ENCODE measurements around the gene TET3.
A peak's percentile ranks its signal among the peaks of the same experiment; 100 is the strongest.

The TET3 gene

GRCh38 chr2:74007711-74008110, 23.0 kb downstream of the TET3 start:
- no peak overlapping the region for H2BK5ac ChIP-seq (ENCODE audit: low read depth, low read length, poor library complexity, severe bottlenecking)
- no peak overlapping the region for H3K23ac ChIP-seq (ENCODE audit: low read length in 2 of 2)
- no peak overlapping the region for H3K14ac ChIP-seq (ENCODE audit: low read length in 2 of 2)
- H2AK5ac ChIP-seq (ENCODE audit: low read length, severe bottlenecking): no peak overlapping the region
- no peak overlapping the region for H4K8ac ChIP-seq (ENCODE audit: low read length)
- H3K9me3 ChIP-seq (ENCODE audit: control insufficient read depth, low read length): no peaks in the 10 kb centered on the region
- H3K4me2 ChIP-seq (ENCODE audit: low read length, poor library complexity, severe bottlenecking): no peak overlapping the region
- no peak overlapping the region for H2BK120ac ChIP-seq (ENCODE audit: low read depth, low read length)
- no peak overlapping the region for H2BK12ac ChIP-seq (ENCODE audit: low read length in 2 of 2)
- H4K91ac ChIP-seq (ENCODE audit: low read length): no peak overlapping the region
- H3K79me1 ChIP-seq (replicated peaks; ENCODE audit: low read length, poor library complexity, severe bottlenecking): peaks cover 65% of the 10 kb centered on the region
- H2BK15ac ChIP-seq (ENCODE audit: low read depth, poor library complexity, severe bottlenecking): no peak overlapping the region
- 76% methylated on average over 5 of the region's 5 CpGs for WGBS
- H3K18ac ChIP-seq (ENCODE audit: low read depth in 1 of 2, low read length in 2 of 2): no peak overlapping the region
- no peak overlapping the region for H3K27ac ChIP-seq (ENCODE audit: low read length, poor library complexity, severe bottlenecking)
- no peak overlapping the region for H2AFZ ChIP-seq (ENCODE audit: low read depth, low read length)
- H3K4me3 ChIP-seq (ENCODE audit: insufficient read depth in 1 of 2, low read depth in 1 of 2, low read length in 2 of 2): no peak overlapping the region
- H3K4ac ChIP-seq (ENCODE audit: low read depth in 1 of 2, low read length in 2 of 2): no peak overlapping the region
- H3K4me1 ChIP-seq (ENCODE audit: control insufficient read depth, insufficient read depth, low read depth, low read length): peaks cover 31% of the 10 kb centered on the region
- no peaks in the 10 kb centered on the region for H3K27me3 ChIP-seq (ENCODE audit: control insufficient read depth in 1 of 2, insufficient read depth in 1 of 2, low read length in 2 of 2)
- no peak overlapping the region for H3K9ac ChIP-seq (ENCODE audit: low read length)
- no peak for DNase-seq
- H3K36me3 ChIP-seq (ENCODE audit: control insufficient read depth in 1 of 2, insufficient read depth in 2 of 2, low read depth in 1 of 2, low read length in 2 of 2): peaks cover 0 to 33% of the 10 kb centered on the region in 2 experiments

GRCh38 chr2:74008761-74009395, 24.2 kb downstream of the TET3 start:
- peaks cover 0 to 33% of the 10 kb centered on the region in 2 experiments for H3K36me3 ChIP-seq (ENCODE audit: control insufficient read depth in 1 of 2, insufficient read depth in 2 of 2, low read depth in 1 of 2, low read length in 2 of 2)
- H3K9ac ChIP-seq (ENCODE audit: low read length): no peak overlapping the region
- no peak for DNase-seq
- WGBS: 51% methylated on average over 8 of the region's 8 CpGs
- H3K27ac ChIP-seq (ENCODE audit: low read length, poor library complexity, severe bottlenecking): no peak overlapping the region
- no peak overlapping the region for H2BK5ac ChIP-seq (ENCODE audit: low read depth, low read length, poor library complexity, severe bottlenecking)
- no peak overlapping the region for H3K4me3 ChIP-seq (ENCODE audit: insufficient read depth in 1 of 2, low read depth in 1 of 2, low read length in 2 of 2)
- H2BK15ac ChIP-seq (ENCODE audit: low read depth, poor library complexity, severe bottlenecking): no peak overlapping the region
- peak overlapping the region; percentile 58 for H2AK5ac ChIP-seq (ENCODE audit: low read length, severe bottlenecking)
- no peaks in the 10 kb centered on the region for H3K9me3 ChIP-seq (ENCODE audit: control insufficient read depth, low read length)
- no peak overlapping the region for H2BK120ac ChIP-seq (ENCODE audit: low read depth, low read length)
- no peak overlapping the region for H4K91ac ChIP-seq (ENCODE audit: low read length)
- H3K27me3 ChIP-seq (ENCODE audit: control insufficient read depth in 1 of 2, insufficient read depth in 1 of 2, low read length in 2 of 2): no peaks in the 10 kb centered on the region
- H3K4ac ChIP-seq (ENCODE audit: low read depth in 1 of 2, low read length in 2 of 2): no peak overlapping the region
- H3K23ac ChIP-seq (ENCODE audit: low read length in 2 of 2): peak overlapping the region in 1 of 2 experiments; percentile 79
- peak overlapping the region in 1 of 2 experiments; percentile 25 for H2BK12ac ChIP-seq (ENCODE audit: low read length in 2 of 2)
- no peak overlapping the region for H3K18ac ChIP-seq (ENCODE audit: low read depth in 1 of 2, low read length in 2 of 2)
- H4K8ac ChIP-seq (ENCODE audit: low read length): no peak overlapping the region
- H3K4me2 ChIP-seq (ENCODE audit: low read length, poor library complexity, severe bottlenecking): no peak overlapping the region
- H2AFZ ChIP-seq (ENCODE audit: low read depth, low read length): no peak overlapping the region
- peaks cover 23% of the 10 kb centered on the region for H3K4me1 ChIP-seq (ENCODE audit: control insufficient read depth, insufficient read depth, low read depth, low read length)
- no peak overlapping the region for H3K14ac ChIP-seq (ENCODE audit: low read length in 2 of 2)
- peaks cover 63% of the 10 kb centered on the region for H3K79me1 ChIP-seq (replicated peaks; ENCODE audit: low read length, poor library complexity, severe bottlenecking)

GRCh38 chr2:74009577-74009976, 24.9 kb downstream of the TET3 start:
- H2BK5ac ChIP-seq (ENCODE audit: low read depth, low read length, poor library complexity, severe bottlenecking): no peak overlapping the region

GRCh38 chr2:74010087-74010541, 25.4 kb downstream of the TET3 start:
- H2BK5ac ChIP-seq (ENCODE audit: low read depth, low read length, poor library complexity, severe bottlenecking): no peak overlapping the region
- peaks cover 0 to 28% of the 10 kb centered on the region in 2 experiments for H3K36me3 ChIP-seq (ENCODE audit: control insufficient read depth in 1 of 2, insufficient read depth in 2 of 2, low read depth in 1 of 2, low read length in 2 of 2)
- WGBS: 76% methylated on average over 11 of the region's 13 CpGs
- H2BK12ac ChIP-seq (ENCODE audit: low read length in 2 of 2): no peak overlapping the region
- H4K8ac ChIP-seq (ENCODE audit: low read length): no peak overlapping the region
- no peak overlapping the region for H2BK15ac ChIP-seq (ENCODE audit: low read depth, poor library complexity, severe bottlenecking)
- no peak overlapping the region for H4K91ac ChIP-seq (ENCODE audit: low read length)
- H3K23ac ChIP-seq (ENCODE audit: low read length in 2 of 2): no peak overlapping the region
- no peak overlapping the region for H2AFZ ChIP-seq (ENCODE audit: low read depth, low read length)
- no peak overlapping the region for H3K9ac ChIP-seq (ENCODE audit: low read length)
- H2BK120ac ChIP-seq (ENCODE audit: low read depth, low read length): no peak overlapping the region
- H3K4ac ChIP-seq (ENCODE audit: low read depth in 1 of 2, low read length in 2 of 2): no peak overlapping the region
- no peak for DNase-seq
- H3K18ac ChIP-seq (ENCODE audit: low read depth in 1 of 2, low read length in 2 of 2): no peak overlapping the region
- H3K27me3 ChIP-seq (ENCODE audit: control insufficient read depth in 1 of 2, insufficient read depth in 1 of 2, low read length in 2 of 2): no peaks in the 10 kb centered on the region
- H3K4me1 ChIP-seq (ENCODE audit: control insufficient read depth, insufficient read depth, low read depth, low read length): peaks cover 15% of the 10 kb centered on the region
- H3K14ac ChIP-seq (ENCODE audit: low read length in 2 of 2): peak overlapping the region in 1 of 2 experiments; percentile 31
- peak overlapping the region; percentile 67 for H2AK5ac ChIP-seq (ENCODE audit: low read length, severe bottlenecking)
- H3K79me1 ChIP-seq (replicated peaks; ENCODE audit: low read length, poor library complexity, severe bottlenecking): peaks cover 58% of the 10 kb centered on the region
- H3K9me3 ChIP-seq (ENCODE audit: control insufficient read depth, low read length): no peaks in the 10 kb centered on the region
- H3K4me2 ChIP-seq (ENCODE audit: low read length, poor library complexity, severe bottlenecking): peak overlapping the region; percentile 19
- H3K4me3 ChIP-seq (ENCODE audit: insufficient read depth in 1 of 2, low read depth in 1 of 2, low read length in 2 of 2): no peak overlapping the region
- no peak overlapping the region for H3K27ac ChIP-seq (ENCODE audit: low read length, poor library complexity, severe bottlenecking)

More at GRCh38 chr2:74009577-74009976, 24.9 kb downstream of the TET3 start:
- H3K9me3 ChIP-seq (ENCODE audit: control insufficient read depth, low read length): no peaks in the 10 kb centered on the region
- no peak overlapping the region for H2AFZ ChIP-seq (ENCODE audit: low read depth, low read length)
- no peak overlapping the region for H3K4ac ChIP-seq (ENCODE audit: low read depth in 1 of 2, low read length in 2 of 2)
- H2BK12ac ChIP-seq (ENCODE audit: low read length in 2 of 2): no peak overlapping the region
- no peak overlapping the region for H2BK15ac ChIP-seq (ENCODE audit: low read depth, poor library complexity, severe bottlenecking)
- no peak overlapping the region for H3K4me2 ChIP-seq (ENCODE audit: low read length, poor library complexity, severe bottlenecking)
- H3K14ac ChIP-seq (ENCODE audit: low read length in 2 of 2): peak overlapping the region in 1 of 2 experiments; percentile 18
- no peak overlapping the region for H3K18ac ChIP-seq (ENCODE audit: low read depth in 1 of 2, low read length in 2 of 2)
- H3K9ac ChIP-seq (ENCODE audit: low read length): no peak overlapping the region
- no peaks in the 10 kb centered on the region for H3K27me3 ChIP-seq (ENCODE audit: control insufficient read depth in 1 of 2, insufficient read depth in 1 of 2, low read length in 2 of 2)
- no peak overlapping the region for H2BK120ac ChIP-seq (ENCODE audit: low read depth, low read length)
- H3K36me3 ChIP-seq (ENCODE audit: control insufficient read depth in 1 of 2, insufficient read depth in 2 of 2, low read depth in 1 of 2, low read length in 2 of 2): peaks cover 0 to 33% of the 10 kb centered on the region in 2 experiments
- DNase-seq: no peak
- H4K8ac ChIP-seq (ENCODE audit: low read length): no peak overlapping the region
- no peak overlapping the region for H2AK5ac ChIP-seq (ENCODE audit: low read length, severe bottlenecking)
- H3K4me1 ChIP-seq (ENCODE audit: control insufficient read depth, insufficient read depth, low read depth, low read length): peaks cover 17% of the 10 kb centered on the region
- H3K27ac ChIP-seq (ENCODE audit: low read length, poor library complexity, severe bottlenecking): no peak overlapping the region
- H4K91ac ChIP-seq (ENCODE audit: low read length): no peak overlapping the region
- H3K23ac ChIP-seq (ENCODE audit: low read length in 2 of 2): peak overlapping the region in 1 of 2 experiments; percentile 5
- no peak overlapping the region for H3K4me3 ChIP-seq (ENCODE audit: insufficient read depth in 1 of 2, low read depth in 1 of 2, low read length in 2 of 2)
- H3K79me1 ChIP-seq (replicated peaks; ENCODE audit: low read length, poor library complexity, severe bottlenecking): peaks cover 59% of the 10 kb centered on the region

Measured in mesenchymal stem cell (in vitro differentiated cells and primary cell).